ENCODE measurements around the gene CPA5.
"Not testable (repeated sequence)": the region's sequence is repeated elsewhere in the genome, so short reads cannot be mapped to it uniquely, and the experiment has no call there.

The CPA5 gene, protein sequence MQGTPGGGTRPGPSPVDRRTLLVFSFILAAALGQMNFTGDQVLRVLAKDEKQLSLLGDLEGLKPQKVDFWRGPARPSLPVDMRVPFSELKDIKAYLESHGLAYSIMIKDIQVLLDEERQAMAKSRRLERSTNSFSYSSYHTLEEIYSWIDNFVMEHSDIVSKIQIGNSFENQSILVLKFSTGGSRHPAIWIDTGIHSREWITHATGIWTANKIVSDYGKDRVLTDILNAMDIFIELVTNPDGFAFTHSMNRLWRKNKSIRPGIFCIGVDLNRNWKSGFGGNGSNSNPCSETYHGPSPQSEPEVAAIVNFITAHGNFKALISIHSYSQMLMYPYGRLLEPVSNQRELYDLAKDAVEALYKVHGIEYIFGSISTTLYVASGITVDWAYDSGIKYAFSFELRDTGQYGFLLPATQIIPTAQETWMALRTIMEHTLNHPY

DNA sequence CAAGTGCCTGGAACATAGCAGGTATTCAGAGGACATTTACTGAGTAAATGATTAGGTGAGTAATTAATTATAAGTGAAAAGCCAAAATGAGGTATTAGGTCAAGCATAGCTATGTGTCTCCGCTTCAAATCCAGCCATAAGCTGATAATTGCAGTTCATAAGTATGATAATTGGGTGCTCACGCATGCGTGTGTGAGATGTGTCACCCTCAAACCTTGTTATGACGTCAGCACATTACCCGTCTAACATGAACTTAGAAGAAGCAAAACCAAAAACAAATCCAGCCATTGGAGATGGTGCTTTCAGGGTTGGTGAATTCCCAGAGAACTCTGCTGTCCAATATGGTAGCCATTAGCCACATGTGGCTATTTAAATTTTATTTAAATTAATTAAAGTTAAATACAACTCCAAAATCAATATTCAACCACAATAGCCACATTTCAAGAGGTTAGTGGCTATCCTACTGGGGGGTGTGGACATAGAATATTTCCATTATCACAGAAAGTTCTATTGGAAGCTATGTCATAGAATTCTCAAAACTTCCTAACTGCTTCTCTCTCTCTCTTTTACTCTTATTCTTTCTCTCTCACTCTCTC lies at the start of gene CPA5:
CPA5 (plus strand) TSS at position 546 of the 596 bp plus-strand sequence. CDS start 1,670 bp downstream, outside the sequence.
- DNase-seq: no peak

DNA sequence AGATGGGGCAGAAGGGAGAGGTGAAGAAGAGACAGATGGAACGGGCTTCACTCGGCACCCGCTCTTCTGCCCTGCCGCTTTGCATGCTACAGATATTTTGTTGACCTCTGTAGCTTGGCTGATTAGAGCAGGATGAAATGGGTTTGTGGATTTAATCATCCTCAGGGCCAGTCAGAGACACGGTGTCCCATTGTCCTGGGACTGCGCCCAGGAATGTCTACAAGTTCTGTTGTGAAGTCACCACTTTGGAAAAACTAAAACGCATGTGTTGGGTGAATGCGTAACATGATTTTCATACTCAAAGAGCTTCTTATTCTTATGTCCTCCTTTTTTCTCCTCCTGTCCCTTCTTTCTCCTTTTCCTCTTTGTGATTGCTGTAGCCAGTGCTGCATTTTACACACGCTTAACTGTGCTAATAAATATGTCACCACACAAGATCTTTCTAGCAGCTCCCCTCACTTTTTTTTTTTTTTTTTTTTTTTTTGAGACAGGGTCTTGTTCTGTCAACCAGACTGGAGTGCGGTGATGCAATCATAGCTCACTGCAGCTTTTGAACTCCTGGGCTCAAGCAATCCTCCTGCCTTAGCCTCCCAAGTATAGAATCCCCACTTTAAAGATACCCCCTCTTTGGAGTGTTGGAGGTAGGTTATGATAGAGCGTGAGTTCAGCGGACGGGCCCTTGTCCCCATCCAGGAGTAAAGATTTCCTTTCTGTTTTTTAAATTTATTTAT lies 48.2 kb upstream of the CPA5 start:
- DNase-seq: no peak

DNA sequence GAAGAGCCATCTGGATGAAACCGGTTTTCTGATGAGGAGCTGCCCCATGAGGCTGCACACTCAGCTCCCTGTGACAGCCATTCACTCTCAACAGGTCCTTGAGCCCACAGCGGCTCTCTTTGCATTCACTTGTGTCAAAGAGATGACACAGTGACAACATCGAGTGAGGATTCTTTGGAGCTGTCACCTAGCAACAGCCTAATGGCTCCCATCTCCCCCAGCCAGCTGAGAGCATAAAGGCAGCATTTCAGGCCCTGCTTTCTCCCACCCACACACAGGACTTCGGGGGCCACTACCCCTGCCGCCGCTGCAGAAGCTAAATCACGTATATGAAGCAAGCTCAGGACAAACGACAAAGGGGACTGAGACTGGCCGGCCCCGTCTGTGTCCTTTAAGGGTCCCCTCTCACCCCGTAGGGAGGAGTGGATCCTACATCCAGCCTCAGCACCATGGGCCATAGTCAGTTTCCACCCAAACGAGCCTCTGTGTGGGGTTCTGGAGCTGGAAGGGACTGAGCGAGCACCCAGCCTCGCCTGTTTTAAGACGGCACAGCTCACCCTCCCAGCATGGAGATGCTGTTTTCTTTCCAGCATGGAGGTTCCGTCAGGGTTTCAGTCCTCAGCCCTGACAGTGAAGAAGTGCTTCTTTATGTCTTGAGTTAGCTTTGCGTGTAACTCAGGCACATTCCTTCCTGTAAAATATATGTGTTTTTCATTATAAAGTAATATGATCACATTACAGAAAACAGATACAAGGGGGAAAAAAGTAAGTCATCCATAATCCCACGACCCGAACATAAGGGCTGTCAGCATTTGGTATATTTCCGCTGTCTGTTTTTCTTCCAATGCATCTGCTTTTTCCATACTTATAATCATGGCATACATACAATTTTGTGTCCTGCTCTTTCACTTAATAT lies 46.7 kb upstream of the CPA5 start:
- peak; percentile 67 for DNase-seq

DNA sequence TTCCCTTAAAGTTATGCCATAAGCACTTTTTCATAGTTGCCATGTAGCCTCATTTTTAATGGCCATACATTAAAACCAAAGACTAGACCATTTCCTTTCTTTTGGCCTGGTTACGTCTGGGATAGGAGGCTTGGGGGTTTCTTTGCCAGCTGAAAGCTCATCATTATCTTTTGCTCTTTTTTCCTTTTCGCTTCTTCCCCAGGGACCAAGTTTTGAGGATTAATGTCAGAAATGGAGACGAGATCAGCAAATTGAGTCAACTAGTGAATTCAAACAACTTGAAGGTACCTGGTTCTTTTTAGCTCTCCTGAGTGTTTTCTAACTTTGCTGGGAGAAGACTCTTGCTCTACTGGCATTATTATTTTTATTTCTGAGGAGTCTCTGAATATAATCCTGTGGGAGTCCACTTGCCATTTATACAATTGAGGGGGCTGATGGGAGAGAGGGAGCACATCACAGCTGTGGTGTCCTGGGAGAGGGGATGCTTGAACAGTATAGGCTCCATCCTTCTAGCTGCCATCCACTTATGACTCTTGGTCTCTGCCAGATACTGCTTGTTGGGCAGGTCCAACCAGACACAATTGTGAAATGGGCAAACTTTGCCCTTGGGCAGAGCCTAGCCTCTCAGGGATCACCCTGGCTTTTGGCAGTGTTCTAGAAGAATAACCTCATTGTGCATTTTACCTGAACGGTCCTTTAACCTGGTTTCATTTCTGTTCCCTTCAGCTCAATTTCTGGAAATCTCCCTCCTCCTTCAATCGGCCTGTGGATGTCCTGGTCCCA lies 45.9 kb upstream of the CPA5 start:
- no peak for DNase-seq

DNA sequence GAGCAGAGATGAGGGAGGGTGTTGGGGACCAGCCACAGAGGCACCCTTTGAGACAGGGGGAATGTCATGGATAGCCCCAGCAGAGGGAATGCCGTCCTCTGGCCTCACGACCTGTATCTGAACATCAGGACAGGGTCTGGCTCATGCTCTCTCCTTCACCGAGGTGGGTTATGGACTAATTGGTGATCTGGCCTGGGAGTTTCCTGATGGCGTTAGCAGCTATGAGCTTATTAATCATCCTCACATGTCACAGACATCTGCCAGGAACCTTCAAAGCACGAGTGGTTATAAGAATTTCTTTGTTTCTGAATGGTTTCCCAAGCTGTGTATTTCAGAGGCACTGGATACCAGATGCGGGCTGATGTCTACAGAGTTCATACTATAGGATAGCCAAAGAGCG lies 44.8 kb upstream of the CPA5 start:
- DNase-seq: peak; percentile 67

DNA sequence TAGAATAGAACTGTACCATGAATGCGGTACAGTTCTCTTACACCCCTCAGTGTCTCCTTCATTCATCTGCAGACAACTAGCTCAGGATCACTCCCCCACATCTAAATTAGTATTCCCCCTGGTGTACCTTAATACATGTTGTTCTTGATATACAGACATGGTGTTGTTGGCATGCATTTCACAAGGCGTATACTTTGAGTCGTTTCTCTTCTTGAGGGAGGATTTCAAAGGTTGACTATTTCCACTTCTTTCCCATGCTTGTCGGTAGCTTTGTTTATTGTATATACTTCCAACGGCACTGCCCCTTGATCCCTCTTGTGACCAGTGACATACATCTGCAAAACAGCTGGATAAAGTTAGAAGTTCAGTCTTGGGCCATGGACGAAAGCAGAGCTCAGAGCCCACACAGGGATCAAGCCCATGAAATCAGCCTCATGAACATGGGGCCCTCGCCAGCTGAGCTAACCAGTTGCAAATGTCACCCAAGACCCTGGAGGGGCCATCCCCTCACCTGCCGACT lies 43.1 kb upstream of the CPA5 start:
- no peak for DNase-seq

DNA sequence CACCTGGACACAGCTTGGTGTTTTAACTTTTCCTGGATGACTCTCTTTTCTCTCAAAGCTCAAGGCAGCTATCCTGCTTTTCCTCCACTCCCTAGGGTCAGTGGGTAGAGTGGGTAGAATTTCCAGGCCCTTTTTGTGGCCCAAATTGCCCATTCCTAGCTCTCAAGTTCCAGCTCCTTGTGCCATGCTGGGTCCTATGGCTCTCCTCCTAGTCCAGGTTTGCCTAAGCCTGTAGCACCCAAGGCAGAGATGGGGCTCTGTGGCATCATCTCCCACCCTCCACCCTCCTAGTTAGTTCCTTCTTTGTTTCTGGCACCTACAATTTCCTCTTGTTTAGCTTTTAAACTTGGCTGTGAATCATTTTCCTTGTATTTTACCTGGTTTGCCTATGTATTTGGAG lies 42.0 kb upstream of the CPA5 start:
- DNase-seq: no peak

DNA sequence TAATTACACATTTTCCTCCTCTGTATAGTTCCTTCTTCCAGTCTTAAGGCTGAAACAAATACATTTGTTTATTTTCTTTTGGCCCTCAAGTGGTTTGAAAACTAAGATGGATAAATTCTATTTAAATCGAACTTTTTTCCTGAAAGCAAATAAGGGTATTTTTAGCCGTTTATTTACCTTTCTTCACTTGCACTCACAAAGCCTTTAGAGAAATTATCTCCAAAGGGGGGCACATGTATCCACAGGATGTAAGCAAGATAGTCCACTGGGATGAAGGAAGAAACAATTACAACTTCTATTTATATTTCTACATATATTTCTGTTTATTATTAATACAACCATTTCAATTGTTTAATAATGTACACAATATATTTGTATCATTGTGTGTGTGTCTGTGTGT lies 41.5 kb upstream of the CPA5 start:
- no peak for DNase-seq

DNA sequence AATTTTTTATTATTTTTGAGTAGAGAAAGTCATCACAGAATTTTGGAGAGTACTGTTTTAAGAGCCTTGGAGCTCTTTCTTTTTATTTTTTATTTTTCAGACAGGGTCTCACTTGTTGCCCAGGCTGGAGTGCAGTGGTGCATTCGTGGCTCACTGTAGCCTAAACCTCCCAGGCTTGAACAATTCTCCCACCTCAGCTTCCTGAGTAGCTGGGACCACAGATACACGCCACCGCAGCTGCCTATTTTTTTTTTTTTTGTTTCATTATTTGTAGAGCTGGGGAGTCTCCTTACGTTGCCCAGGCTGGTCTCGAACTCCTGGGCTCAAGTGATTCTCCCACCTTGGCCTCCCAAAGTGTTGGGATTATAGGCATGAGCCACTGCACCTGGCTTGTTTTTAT lies 41.1 kb upstream of the CPA5 start:
- DNase-seq: no peak

DNA sequence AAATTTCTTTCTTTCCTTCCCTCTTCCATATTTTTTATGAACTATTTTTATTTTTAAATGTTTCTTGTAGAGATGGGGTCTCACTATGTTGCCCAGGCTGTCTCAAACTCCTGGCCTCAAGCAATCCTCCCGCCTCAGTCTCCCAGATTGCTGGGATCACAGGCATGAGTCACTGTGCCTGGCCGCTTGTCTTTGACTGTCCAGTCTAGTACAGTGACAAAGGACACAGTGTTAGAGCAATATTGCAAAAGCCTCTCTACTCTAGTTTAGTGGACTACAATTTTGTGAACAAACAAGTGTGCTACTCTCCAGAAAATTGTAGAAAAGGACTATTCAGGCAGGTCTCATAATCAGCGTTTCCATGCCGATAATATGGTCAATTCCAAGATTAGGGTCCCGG lies 40.6 kb upstream of the CPA5 start:
- DNase-seq: no peak

DNA sequence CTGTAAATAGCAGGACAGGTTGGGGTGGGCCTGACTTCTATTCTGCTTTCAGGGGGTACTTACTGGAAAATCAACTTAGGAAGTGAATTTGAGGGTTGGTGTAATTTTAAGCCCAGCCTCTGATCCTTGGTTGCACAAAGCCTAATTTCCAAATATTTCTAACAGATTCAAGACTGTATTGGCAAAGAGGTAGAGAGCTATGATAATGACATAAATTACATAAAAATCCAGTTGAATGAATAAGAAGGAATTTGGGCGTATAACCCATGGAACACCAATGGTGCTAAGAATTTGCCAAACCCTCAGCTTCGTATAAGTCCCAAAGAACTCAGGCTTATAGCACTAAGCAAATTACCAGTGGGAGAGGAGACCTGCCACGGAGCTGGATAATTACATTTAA lies 39.7 kb upstream of the CPA5 start:
- DNase-seq: no peak

DNA sequence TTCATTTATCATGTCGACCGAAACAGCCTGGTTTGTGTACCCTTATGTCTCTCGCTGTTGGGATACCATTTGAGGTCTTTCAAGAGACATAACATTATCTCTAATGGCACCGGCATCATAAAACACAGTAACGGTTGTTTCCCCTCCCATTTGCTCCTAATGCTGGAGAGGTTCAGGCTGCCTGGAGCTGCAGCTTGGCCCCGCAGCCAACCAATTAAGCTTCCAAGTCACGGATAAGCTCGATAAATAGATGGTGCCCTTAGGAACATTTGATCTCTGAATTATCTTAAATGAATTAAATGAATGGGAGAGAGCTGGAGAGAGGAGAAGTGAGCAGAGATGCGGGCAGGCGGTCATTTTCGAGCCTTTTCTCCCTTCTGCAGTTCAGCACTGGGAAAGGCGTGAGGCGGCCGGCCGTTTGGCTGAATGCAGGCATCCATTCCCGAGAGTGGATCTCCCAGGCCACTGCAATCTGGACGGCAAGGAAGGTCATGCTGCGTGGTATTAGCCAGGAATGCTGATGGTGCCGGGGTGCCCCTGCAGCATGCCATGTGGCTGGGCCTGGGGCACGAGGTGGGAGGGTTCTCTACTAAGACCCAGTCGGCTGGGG lies 39.1 kb upstream of the CPA5 start:
- no peak for DNase-seq

DNA sequence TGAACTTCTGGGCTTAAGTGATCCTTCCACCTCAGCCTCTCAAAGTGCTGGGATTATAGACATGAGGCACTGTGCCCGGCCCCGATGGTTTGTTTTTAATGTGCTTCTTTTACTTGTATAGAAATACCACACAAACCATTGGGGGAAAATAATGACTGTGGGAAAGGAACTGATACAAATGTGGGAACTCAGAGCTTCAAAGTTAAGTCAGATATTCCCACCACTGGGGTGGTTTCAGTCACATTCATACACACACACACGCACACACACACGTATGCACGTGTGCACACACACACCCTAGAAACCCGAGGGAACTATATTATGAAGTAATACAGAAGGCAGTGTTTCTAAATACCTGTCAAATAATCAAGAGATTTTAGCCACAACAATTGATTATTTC lies 34.6 kb upstream of the CPA5 start:
- no peak for DNase-seq

DNA sequence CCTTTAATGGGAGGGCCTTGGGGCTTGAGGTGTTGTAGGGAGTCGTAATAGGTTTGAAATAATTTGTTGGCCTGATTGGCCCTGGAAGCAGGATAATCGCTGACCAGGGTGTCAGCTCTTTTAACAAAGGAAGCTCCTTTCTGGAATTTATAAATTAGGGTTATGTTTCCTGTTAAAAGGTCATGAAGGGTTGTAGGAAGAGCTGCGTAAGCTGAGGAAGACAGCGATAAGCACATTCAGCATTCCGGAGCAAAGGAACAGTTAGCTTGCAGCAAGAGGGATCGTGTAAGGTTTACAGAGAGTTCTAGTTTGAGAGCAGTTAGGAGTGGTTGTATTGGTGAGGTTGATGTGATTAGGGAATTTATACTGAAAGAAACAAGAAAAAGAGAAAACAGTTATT lies 30.3 kb upstream of the CPA5 start:
- no peak for DNase-seq

DNA sequence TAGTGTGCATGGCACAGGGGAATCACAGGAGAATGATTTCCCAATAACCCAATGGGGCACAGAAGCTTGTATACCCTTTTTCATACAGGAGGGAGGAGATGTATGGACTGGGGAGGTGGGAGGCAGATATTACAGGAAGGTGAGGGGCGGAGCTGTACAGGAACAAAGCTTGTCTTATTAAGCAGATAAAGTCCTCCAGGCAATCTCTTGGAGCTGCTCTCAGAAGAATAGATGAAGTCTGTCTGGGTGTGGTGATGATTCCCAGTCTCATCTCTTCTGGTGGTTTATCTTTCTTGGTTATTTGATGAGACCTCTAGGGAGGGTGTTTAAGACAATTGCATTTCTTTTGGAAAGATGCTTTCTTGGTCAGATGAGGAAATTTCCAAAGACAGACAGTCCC lies 25.1 kb upstream of the CPA5 start:
- no peak for DNase-seq

DNA sequence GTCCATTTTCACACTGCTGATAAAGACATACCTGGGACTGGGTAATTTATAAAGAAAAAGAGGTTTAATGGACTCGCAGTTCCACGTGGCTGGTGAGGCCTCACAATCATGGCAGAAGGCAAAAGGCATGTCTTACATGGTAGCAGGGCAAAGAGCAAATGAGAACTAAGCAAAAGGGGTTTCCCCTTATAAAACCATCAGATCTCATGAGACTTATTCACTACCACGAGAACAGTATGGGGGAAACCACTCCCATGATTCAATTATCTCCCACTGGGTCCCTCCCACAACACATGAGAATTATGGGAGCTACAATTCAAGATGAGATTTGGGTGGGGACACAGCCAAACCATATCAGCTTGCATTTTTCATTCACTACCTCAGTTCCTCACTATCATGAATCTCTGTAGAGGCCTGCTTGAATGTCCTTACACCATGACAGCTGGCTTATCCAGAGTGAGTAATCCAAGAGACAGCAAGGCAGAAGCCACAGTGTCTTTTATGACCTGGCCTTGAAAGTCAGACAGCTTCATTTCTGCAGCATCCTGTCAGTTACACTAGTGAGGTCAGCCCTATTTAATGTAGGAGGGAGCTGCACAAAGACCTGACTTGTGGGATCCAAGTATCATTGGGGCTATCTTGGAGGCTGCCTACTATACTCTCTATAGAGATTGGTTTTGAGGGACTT lies 22.9 kb upstream of the CPA5 start:
- DNase-seq: not testable (repeated sequence)

DNA sequence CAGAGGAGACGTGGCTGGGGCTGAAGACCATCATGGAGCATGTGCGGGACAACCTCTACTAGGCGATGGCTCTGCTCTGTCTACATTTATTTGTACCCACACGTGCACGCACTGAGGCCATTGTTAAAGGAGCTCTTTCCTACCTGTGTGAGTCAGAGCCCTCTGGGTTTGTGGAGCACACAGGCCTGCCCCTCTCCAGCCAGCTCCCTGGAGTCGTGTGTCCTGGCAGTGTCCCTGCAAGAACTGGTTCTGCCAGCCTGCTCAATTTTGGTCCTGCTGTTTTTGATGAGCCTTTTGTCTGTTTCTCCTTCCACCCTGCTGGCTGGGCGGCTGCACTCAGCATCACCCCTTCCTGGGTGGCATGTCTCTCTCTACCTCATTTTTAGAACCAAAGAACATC lies 22.0 kb upstream of the CPA5 start:
- no peak for DNase-seq

DNA sequence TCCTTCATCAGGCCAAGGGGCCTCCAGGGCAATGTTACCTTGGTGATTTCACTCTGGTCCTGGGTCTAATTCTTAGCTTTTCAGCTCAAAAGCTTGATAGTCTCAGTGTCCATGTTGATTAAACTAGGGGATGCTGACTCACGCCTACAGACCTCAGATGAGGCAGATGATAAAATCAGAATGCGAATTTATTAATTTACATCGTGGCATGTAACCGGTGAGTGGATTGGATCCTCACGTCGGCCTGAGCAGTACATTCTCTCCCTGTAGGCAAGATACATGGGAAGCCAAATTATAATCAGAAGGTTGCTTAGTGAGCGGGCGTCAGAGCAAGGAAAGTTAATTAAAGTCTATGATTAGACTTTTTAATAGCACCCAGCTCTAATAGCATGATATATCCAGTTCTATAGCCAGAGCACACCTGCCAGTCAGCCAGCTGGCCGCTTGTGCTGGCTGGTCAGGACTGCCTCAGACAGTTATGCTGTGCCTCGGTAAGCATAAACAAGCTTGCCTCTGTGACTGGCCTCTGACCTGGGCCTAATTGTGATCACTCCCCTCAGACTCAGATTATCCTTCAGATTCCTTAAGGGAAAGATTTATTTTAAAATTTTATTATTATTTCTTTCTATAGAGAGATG lies 20.2 kb upstream of the CPA5 start:
- no peak for DNase-seq

DNA sequence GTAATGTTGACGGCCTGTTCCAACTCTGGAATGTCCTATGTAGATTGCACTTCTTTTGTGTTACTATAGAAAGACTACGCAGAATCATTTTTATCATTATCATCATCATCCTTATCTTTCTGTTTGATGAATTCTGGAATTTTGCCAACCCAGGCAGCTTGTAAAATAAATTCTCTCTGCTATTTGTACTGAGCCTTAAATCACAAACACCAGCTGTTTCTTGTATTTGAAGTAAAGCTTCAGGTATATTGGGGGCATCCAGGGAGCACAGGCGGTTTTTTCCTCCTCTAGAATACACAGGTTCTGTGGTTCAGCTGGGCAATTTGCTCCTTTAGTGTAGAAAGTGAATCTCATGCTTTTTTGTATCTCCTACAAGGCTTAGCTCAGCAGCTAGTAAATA lies 14.9 kb upstream of the CPA5 start:
- DNase-seq: no peak
